ENCODE results near the gene SAMD3. TPM values are rescaled to one million over a fixed set of nuclear protein-coding genes. Genes with fewer than 3 reads are reported as not detected.

Gene SAMD3
- total RNA-seq, 1 experiment from 2014 or later, result 7.5 TPM

DNA sequence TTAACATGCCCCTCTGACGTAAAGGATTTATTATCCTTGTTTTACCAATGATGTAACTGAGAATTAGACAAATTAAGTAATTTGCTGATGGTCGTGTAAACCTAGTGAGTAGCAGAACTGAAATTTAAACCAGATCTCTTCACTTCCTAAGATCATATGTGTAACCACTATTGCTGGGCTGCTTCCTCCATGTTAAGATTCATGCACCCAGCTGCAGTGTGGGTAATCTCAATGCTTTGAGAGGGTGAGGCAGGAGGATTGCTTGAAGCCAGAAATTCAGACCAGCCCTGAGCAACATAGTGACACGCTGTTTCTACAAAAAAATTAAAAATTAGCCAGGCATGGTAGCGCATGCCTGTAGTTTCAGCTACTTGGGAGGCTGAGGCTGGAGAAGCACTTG lies 106.5 kb downstream of the SAMD3 start (continued):
- TF ChIP-seq, protein P1, sequence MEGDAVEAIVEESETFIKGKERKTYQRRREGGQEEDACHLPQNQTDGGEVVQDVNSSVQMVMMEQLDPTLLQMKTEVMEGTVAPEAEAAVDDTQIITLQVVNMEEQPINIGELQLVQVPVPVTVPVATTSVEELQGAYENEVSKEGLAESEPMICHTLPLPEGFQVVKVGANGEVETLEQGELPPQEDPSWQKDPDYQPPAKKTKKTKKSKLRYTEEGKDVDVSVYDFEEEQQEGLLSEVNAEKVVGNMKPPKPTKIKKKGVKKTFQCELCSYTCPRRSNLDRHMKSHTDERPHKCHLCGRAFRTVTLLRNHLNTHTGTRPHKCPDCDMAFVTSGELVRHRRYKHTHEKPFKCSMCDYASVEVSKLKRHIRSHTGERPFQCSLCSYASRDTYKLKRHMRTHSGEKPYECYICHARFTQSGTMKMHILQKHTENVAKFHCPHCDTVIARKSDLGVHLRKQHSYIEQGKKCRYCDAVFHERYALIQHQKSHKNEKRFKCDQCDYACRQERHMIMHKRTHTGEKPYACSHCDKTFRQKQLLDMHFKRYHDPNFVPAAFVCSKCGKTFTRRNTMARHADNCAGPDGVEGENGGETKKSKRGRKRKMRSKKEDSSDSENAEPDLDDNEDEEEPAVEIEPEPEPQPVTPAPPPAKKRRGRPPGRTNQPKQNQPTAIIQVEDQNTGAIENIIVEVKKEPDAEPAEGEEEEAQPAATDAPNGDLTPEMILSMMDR (IDR thresholded peaks at IDR 0.05 in 2 of 3, conservative IDR thresholded peaks at IDR 0.05 in 1 of 3; ENCODE audit: borderline replicate concordance in 1 of 3, insufficient read depth in 1 of 3, low read depth in 2 of 3, low read length in 2 of 3), result no peak
- TF ChIP-seq, protein P2, sequence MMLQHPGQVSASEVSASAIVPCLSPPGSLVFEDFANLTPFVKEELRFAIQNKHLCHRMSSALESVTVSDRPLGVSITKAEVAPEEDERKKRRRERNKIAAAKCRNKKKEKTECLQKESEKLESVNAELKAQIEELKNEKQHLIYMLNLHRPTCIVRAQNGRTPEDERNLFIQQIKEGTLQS (IDR thresholded peaks at IDR 0.05), result no peak
- TF ChIP-seq EZH2phosphoT487 (IDR thresholded peaks at IDR 0.05; ENCODE audit: borderline replicate concordance), result no peak
- TF ChIP-seq CBX3 (IDR thresholded peaks at IDR 0.05; ENCODE audit: low read depth), result no peak
- no peak for TF ChIP-seq RAD21 (IDR thresholded peaks at IDR 0.05; ENCODE audit: low read depth)
- no peak for TF ChIP-seq ZFX (IDR thresholded peaks at IDR 0.05)
- no peak for TF ChIP-seq FOSL1 (IDR thresholded peaks at IDR 0.05; ENCODE audit: low read depth)
- TF ChIP-seq, protein P3, sequence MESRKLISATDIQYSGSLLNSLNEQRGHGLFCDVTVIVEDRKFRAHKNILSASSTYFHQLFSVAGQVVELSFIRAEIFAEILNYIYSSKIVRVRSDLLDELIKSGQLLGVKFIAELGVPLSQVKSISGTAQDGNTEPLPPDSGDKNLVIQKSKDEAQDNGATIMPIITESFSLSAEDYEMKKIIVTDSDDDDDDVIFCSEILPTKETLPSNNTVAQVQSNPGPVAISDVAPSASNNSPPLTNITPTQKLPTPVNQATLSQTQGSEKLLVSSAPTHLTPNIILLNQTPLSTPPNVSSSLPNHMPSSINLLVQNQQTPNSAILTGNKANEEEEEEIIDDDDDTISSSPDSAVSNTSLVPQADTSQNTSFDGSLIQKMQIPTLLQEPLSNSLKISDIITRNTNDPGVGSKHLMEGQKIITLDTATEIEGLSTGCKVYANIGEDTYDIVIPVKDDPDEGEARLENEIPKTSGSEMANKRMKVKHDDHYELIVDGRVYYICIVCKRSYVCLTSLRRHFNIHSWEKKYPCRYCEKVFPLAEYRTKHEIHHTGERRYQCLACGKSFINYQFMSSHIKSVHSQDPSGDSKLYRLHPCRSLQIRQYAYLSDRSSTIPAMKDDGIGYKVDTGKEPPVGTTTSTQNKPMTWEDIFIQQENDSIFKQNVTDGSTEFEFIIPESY (IDR thresholded peaks at IDR 0.05; ENCODE audit: extremely low read depth, insufficient replicate concordance, low read length), result no peak
- no peak for TF ChIP-seq POLR2A (IDR thresholded peaks at IDR 0.05; ENCODE audit: borderline replicate concordance, extremely low read depth, insufficient read depth, insufficient read length)
- TF ChIP-seq ELF1 (IDR thresholded peaks at IDR 0.05; ENCODE audit: borderline replicate concordance, low read depth), result no peak

DNA sequence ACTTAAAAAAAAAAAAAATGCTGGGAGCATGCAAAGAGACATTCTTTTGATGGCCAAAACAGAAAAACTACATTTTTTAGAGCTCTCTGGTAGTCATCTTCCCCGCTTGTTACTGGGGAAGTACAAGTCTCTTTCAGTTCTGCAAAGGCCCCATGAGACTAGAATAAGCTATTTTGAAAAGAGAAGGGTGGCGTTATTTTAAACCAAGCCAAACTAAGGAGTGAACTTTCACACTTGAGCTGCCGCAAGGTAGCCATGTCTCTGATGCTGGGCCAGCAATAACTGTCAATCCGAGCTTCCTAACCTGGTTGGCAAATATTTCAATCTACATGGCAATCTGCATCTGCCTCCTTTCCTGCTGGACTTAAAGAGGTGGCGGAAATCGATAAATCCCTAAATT lies 107.7 kb downstream of the SAMD3 start:
- no peaks in the 10 kb centered on the region for H3K4me1 ChIP-seq (ENCODE audit: control insufficient read depth in 1 of 2, insufficient read depth in 2 of 2, low read length in 2 of 2)
- H3K27me3 ChIP-seq (ENCODE audit: insufficient read depth, low read length), result no peaks in the 10 kb centered on the region
- no peaks in the 10 kb centered on the region for H4K20me1 ChIP-seq (ENCODE audit: insufficient read depth)
- ChIA-PET POLR2A (interaction anchor here (0.7 kb wide), 1 partner anchor 1528 kb away, joined by 3 read pairs; no protein-coding TSS in a partner anchor), CTCF (interaction anchor here (0.5 kb wide), 1 partner anchor 20 kb away, joined by 3 read pairs; no protein-coding TSS in a partner anchor), RAD21 (ENCODE audit: low non-redundant PET in 1 of 2, low total read pairs in 2 of 2, uncharacterized antibody in 2 of 2, unreplicated experiment in 2 of 2) (no interaction called here)
- H3K9me2 ChIP-seq (ENCODE audit: insufficient read depth), result no peaks in the 10 kb centered on the region
- H2AFZ ChIP-seq (ENCODE audit: low read depth, low read length, poor library complexity, severe bottlenecking), result no peak overlapping the region
- ATAC-seq, result no peak
- no peak for DNase-seq (ENCODE audit: low read depth, low spot score)
- H3K9ac ChIP-seq (ENCODE audit: low read length), result no peak overlapping the region
- H3K4me2 ChIP-seq (ENCODE audit: low read length), result no peak overlapping the region
- TF ChIP-seq YY1 (IDR thresholded peaks at IDR 0.05; ENCODE audit: extremely low read depth, insufficient replicate concordance, low read depth, low read length), result no peak
- TF ChIP-seq EZH2 (IDR thresholded peaks at IDR 0.05), result no peak
- TF ChIP-seq SRF (IDR thresholded peaks at IDR 0.05; ENCODE audit: low read depth), result no peak
- no peak for TF ChIP-seq RAD21 (IDR thresholded peaks at IDR 0.05; ENCODE audit: low read depth)
- no peak for TF ChIP-seq TCF7L2 (IDR thresholded peaks at IDR 0.05; ENCODE audit: borderline replicate concordance, extremely low read depth, insufficient read depth, insufficient read length)
- intact Hi-C loops (cut with micrococcal nuclease), result no loop called here
- peaks cover 0 to 2% of the 10 kb centered on the region in 2 experiments; a peak in 1 of 4 replicates for H3K36me3 ChIP-seq (ENCODE audit: control insufficient read depth in 1 of 2, insufficient read depth in 2 of 2, low read length in 2 of 2)
- H3K4me3 ChIP-seq (replicated peaks in 1 of 2; ENCODE audit: low read depth in 1 of 2, low read length in 2 of 2), result no peak overlapping the region
- no peaks in the 10 kb centered on the region for H3K79me2 ChIP-seq (ENCODE audit: insufficient read depth, low read length)
- H3K9me3 ChIP-seq (ENCODE audit: control insufficient read depth in 1 of 2, insufficient read depth in 1 of 2, low read depth in 1 of 2, low read length in 2 of 2), result no peaks in the 10 kb centered on the region
- H3K27ac ChIP-seq (ENCODE audit: low read depth, low read length), result no peak overlapping the region
- BruUV-seq (replicated peaks), result no TSS peak

Measured in HCT116 (cell line).